HG03378 (cell line): ENCODE measurements around the gene NTSR1.

Experiments used
- ATAC-seq: cut with Tn5 transposase; IDR thresholded peaks from one replicate; pipeline ENCODE4 v1.9.1; 2021; ENCODE audit warnings: mild to moderate bottlenecking, moderate library complexity; ENCODE audit not compliant: unreplicated experiment

NTSR1 gene

DNA sequence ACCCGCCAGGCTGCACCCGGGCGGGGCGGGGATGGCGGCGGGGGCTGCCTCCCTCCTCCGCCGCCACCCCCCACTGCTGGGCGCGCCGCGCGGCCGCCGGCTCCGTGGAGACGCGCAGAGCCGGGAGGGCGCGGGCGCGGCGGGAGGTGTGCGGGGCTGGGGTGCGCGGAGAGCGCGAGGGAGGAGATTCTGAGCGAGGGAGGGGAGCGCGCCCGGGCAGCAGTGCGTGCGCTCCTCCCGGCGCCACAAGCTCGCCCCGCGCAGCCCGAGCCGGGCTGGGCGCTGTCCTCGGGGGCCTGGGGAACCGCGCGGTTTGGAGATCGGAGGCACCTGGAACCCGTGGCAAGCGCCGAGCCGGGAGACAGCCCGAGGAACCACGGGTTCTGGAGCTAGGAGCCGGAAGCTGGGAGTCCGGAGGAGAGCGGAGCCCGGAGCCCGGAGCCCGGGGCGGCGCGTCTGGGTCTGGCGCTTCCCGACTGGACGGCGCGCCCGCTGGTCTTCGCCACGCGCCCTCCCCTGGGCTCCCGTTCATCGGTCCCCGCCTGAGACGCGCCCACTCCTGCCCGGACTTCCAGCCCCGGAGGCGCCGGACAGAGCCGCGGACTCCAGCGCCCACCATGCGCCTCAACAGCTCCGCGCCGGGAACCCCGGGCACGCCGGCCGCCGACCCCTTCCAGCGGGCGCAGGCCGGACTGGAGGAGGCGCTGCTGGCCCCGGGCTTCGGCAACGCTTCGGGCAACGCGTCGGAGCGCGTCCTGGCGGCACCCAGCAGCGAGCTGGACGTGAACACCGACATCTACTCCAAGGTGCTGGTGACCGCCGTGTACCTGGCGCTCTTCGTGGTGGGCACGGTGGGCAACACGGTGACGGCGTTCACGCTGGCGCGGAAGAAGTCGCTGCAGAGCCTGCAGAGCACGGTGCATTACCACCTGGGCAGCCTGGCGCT is at the start of gene NTSR1:
NTSR1 (plus strand) TSS at position 246 of the 946 bp plus-strand sequence; CDS start at position 618, 372 bp downstream.
- no peak for ATAC-seq

DNA sequence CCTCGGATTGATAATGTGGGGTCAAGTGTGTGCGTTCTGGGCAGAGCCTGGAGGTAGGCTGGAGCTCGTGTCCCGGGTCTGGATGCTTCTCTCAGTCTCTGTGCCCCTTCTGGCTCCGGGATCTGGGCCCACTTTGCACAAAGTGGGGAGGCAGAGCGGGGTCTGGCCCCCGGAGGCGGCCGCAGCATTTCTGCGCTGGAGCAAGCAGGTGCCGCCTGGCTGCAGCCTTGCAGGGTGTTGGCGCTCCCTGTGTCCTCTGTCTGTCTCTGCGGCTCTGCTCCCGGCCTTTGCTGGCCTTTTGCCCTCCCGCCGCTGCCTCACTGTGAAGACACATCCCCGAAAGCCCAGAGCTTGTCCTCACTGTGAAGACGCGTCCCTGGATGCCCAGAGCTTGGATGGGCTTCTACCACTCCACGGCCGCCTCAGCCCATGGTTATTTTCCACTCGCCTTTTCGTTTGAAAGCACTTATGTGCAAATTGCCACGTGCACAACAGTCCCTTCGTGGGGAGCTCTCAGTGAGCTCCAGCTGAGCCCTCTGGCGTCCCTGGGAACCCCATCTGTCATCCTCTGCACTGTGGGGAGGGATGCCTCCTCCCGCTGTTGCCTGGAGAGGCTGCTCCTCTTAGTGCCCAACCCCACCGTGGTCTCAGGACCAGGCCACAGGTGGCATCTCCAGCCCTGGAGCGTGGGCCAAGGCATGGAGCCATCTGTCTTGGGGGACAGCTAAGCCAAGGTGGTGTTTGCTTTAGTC is 49.0 kb upstream of the NTSR1 start:
- ATAC-seq = no peak

DNA sequence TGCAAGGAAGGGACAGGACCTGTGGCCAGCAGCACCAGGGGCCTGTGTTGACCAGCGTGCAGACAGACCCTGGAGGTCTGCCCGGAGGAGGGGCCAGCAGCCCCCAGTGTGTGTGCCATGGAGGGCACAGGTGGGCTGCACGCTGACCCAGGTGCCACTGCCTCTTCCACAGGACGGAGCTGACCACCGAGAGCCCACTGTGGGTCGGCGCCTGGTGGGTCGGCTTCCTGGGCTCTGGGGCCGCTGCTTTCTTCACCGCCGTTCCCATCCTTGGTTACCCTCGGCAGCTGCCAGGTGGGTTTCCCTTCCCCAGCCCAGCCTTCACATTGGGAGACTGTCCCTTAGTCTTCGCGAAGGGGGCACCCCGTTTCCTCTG is 48.4 kb upstream of the NTSR1 start:
- ATAC-seq = no peak

DNA sequence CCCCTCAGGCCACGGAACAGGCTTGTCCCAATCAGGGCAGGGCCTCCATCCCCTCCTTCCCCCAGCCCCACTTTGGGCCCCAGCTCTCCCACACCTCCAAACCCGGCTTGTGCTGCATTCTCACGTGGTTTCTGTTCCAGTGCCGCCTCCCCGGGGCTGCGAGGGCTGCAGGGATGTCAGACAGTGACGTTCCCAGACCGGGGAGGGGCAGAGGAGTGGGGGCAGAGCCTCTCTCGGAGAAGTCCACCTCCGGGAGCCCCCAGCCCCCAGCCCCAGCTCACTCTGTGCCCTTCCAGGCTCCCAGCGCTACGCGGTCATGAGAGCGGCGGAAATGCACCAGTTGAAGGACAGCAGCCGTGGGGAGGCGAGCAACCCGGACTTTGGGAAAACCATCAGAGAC is 47.9 kb upstream of the NTSR1 start:
- ATAC-seq = no peak

DNA sequence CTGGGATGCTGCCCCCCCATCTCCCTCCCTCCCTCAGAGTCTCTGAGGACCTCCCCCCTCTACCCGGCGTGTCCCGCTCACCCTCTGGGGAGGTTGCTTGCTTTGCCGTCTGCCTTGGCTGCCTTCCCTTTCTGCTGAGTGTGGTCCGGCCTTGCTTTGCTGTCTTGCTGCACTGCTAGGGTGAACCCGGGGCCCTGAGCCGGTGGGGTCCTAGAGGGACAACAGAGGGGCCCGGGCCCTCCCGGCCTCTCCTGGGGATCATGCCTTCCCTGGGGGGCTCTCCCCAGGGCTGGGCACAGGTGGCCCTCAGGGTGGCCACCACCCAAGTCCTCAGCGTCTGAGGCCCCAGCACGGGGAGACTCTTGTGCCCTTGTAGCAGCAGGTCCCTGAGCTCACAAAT is 47.0 kb upstream of the NTSR1 start:
- ATAC-seq = no peak

DNA sequence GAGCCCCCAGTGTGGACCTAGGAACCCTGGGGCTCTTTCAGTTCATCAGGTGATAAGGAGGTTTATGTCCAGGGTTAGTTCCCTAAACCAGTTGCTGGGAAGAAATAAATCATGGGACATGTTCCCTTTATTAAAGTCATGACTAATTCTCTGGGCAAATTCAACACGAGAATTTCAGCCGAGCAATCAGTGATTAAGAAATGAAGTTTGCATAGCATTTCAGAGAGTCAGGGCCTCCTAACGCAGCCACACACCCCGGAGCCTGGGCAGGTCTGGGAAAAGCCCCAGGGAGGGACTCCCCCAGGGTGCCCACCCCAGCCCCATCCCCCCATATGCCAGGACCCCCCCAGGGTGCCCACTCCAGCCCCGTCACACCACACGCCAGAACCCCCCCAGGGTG is 46.2 kb upstream of the NTSR1 start:
- no peak for ATAC-seq

DNA sequence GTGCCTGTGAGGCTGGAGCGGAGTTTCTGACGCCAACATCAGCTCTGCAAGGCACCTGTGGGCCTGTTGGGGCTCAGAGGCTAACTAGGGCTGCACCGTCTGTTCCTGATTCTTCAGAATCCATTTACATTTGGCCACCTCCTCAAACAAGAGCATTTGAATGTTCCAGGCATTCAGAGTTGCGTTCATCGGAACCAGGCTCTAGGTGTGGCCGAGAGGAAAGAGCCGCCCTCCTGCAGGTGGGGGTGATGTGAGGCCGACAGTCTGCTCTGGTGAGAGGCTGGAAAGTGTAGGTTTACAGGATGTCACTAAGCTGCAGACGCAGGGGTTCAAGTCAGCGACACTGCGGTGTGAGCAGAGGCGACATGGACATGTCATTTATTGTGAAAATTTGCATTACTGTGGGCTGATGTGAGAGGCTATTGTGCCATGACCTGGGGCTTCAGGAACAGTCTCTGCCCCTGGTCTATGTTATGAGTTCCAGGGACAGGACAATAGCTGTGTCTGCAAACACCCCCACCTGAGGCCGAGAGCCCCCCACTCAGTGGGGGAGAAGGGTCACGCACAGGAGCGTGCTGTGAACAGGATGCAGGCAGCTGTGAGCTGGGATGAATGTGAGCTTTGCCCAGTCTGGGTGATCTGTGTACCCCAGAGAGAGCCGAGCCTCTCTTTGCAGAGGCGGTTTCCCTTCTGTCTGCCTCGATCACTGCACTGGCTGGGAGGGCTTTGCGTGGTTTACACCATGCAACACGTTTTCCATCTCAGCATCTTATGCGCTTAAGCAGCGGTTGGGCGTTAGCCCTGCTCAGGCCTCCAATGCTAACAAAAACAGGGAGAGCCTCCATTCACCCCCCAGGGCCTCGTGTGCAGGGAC is 45.3 kb upstream of the NTSR1 start:
- no peak for ATAC-seq

DNA sequence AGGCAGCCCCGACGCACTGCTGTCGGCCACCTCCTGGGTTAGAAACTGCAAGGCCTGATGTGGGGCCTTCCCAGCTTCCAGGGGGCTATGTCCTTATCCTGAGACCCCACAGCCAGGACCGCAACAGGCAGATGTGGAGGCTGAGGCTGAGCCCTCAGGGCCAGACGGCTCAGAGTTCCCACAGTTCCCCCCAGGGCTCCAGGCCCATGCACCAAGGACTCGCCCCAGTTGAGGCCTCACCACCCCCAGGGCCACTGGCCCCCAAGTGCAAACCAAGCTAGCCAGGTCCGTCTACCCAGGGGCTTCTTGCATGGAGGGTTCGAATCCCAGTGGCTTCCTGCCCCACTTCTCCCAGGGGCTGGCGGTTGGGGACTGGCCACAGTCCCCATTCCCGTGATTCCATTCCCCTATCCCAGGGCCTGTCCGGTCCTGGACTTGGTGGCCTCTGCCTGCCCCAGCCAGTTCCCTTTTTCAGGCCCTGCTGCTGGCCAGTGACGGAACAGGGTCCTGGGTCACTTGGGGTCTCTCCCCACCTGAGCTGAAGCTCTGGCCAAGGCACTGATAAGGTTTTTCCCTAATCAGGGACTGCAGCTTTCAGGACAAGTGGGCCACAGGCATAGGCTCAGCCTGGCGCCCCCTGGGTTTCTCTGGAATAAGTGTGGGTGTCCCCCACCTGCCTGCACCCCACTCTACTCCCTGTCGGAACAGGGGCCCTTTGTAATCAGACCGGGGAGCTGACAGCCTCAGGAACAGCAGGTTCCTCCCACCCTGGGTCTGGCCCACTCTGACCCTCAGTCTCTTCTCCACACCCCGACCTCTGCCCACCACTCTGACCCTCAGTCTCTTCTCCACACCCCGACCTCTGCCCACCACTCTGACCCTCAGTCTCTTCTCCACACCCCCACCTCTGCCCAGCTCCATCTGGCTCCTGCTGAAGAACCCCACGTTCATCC is 44.3 kb upstream of the NTSR1 start:
- ATAC-seq = no peak

DNA sequence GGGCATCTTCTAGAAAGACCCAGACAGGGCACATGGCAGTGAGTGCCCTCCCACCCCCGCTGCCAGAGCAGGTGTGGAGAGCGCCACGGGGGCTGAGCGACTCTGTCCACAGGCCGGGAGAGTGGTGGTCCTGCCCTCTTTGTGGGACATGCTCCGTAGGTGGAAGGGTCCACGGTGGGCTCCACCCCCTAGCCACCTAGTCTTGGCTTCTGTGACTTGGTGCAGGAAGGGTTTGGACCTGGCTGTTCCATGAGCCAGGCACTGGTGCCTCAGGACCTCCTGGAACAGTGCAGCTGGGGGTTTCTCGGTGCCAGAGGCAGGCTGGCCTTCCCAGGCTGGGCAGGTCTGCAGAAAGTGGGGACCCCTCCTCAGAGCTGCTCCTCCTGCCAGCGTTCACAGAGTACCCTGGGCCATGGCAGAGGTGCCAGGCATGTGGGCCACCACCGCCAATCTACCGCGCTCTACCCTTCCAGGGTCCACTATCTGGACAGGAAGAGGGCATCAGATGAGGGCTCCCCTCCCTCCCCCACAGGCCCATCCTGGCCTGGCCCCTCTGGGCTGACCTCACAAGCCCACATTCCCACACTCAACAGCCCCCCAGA is 43.4 kb upstream of the NTSR1 start:
- ATAC-seq = no peak

DNA sequence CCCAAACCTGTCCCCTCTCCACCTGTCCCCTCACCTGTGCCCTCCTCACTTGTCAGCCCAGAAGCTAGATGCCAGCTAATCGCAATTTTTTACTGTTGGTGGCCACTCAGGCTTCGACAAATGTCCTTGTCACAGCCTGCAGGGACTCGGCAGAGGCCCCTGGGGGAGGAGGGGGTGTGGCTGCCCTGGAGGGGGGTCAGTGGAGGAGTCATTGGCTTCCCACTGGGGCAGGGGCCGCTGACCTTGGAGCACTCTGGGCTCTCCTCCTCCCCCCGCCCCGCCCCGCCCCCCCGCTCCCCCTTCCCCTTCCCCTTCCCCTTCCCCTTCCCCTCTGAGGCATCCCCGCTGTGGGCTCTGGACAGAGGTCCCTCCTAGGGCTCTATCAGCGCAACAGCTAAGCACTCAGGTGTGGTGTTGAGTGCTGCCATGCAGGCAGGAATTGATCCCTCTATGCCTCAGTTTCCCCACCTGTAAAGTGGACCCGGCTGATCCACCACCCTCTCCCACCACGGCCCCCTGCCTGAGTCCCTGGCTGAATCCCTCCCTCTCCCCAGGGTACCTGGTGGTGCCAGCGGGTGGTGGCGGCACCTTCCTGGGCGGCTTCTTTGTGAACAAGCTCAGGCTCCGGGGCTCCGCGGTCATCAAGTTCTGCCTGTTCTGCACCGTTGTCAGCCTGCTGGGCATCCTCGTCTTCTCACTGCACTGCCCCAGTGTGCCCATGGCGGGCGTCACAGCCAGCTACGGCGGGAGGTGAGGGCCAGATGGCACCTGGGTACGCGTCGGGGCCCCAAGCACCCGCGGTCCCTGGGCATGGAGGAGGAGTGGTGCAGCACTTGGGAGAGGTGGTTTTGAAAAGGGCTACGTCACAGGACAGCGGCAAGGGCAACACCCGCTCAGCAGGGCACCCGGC is 42.6 kb upstream of the NTSR1 start:
- no peak for ATAC-seq

DNA sequence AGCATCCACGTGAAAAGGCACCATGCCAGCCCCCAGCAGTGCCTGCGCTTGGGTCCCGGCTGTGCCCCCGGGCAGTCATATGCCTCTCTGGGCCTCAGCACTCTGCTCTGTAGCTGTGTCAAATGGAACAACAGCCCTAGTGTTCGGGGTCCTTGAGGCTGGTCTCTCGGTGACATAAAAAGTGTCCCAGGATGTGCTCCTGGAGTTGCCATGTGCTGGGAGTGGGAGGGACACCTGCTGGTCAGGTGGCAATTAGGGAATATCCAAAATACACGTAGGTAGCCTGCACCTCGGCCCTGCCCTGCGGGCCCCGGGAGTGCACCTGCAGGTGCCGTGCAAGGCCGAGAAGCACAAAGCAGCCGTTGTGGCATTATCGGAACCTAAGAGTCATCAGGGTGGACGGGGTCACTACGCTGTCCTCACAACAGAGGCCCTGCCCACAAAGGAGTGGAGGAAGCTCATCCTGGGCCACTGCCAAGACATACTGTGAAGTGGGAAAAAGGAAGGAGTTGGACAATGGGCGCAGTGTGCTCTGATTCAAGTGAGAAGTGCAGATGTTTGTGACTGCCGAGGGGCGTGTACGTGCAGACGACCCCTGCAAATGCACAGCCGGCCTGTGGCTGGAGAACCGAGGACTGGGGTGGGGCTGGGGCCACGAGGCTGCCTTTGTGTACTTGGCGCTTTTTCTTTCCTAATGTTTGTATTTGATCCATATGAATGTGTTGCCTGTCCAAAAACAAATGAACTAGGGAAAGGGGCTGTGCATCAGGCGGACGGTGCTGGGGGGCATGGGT is 41.7 kb upstream of the NTSR1 start:
- no peak for ATAC-seq

DNA sequence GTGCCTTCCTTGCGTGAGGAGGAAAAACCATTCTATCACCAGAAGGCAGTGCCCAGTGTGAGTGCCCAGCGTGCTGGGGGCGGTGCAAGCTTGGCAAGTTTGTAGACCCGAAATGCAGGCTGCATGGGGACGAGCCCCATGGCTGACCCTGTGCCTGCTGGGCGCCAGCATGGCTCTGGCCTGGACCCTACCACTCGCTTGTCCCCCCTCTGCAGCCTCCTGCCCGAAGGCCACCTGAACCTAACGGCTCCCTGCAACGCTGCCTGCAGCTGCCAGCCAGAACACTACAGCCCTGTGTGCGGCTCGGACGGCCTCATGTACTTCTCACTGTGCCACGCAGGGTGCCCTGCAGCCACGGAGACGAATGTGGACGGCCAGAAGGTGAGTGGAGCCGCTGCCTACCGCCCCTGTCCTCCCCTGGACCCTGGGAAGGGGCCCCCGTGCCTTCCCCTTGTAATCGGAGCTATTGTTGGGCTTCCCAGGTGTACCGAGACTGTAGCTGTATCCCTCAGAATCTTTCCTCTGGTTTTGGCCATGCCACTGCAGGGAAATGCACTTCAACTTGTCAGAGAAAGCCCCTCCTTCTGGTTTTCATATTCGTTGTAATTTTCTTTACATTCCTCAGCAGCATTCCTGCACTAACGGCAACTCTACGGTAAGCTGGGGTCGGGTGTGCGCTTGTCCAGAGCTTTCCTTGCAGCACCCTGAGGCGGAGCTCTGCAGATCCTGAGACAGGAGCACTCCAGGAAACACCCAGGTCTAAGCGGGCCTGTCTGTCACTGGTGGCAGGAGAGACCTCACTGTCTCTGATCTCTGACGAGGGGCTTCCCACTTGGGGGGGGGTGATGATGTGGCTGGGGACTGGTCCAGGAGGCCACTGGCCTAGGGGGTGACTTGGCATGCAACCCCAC is 40.9 kb upstream of the NTSR1 start:
- ATAC-seq = no peak

DNA sequence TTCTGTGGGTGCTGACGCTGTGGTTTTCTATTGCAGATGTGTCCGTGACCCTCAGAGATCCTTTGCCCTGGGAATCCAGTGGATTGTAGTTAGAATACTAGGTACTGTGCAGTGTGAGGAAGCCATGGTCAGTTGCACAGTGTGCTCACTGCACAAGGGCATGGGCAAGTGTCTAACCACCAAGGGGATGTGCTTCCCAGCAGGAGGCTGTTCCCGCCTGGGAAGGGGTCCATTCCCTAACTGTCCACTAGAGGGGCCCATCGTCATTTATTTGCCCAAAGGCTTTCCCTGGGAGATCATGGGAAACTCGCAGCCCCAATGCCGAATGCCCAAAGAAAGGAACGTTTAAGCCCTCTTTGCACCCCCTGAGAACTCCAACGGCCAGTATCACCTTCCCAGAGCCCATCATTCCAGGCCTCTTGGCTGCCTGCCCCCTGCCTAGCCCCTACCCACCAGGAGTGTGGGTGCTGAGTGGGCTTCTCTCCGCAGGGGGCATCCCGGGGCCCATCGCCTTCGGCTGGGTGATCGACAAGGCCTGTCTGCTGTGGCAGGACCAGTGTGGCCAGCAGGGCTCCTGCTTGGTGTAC is 40.1 kb upstream of the NTSR1 start:
- no peak for ATAC-seq

DNA sequence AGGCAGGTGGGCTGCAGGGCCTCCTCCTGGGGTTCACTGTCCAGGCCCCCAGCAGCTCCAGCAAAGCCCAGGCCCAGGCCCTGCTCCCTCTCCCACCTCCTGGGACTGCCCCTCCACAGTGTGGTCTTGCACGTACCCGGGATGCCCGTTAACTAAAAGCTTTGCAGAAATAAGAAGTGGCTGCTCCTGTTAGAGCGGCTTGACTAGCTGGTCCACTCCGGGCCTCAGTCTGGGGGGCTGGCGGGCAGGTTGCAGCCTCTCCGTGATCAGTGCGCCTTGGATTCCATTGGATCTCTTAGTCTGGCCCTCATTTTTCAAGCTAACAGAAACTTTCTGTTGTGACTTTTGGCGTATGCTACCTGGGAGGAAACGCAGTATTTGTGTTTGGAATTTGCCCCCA is 39.4 kb upstream of the NTSR1 start:
- ATAC-seq = no peak

DNA sequence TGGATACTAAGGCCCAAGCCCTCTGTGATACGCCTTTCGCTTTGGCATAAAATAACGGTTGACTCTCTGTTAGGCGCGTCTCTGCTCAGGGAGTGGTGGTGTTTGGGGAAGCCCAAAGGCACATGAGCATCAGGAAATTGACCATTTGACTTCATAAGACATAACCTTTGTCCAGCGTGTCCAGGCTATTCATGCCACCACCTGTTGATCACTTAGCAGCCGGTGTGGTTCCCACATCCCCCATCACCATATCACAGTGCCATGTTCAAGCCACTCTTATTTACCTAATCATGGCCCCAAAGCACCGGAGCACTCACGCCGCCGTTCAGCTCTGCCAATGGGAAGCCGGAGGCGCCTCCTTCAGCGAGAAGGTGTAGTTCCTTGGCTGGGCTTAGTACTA is 38.5 kb upstream of the NTSR1 start:
- ATAC-seq = no peak

DNA sequence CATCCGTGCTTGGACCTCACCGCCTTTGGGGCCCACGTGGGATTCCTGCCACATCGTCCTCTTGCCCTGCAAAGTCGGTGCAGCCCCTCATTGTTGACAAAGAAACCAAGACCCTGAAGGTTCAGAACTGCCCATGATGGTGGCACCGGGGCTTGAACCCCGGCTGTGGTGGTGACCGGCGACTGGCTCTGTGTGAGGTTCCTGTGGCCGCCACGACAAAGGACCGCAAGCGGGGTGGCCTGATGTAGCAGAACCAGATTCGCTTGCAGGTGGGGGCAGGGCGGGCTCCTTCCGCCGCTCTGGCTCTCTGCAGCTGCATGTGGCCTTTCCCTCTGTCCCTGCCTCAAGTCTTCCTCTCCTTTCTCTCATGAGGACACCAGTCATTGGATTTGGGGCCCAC is 37.6 kb upstream of the NTSR1 start:
- ATAC-seq = no peak
